IMR-90 (cell line): ENCODE measurements around the gene PLPP7.

Experiments used
- CEBPB ChIP-seq: IDR thresholded peaks from 2 replicates; pipeline ENCODE4 v1.6.1; 2012; ENCODE audit warnings: low read depth, low read length, improper control_type of control experiment
- POLR2A ChIP-seq: IDR thresholded peaks from 2 replicates; pipeline ENCODE4 v1.6.1; 2012; ENCODE audit warnings: mild to moderate bottlenecking, low read depth, low read length
- RFX5 ChIP-seq: IDR thresholded peaks from 2 replicates; pipeline ENCODE4 v1.8.0; 2012; ENCODE audit warnings: low read depth, mild to moderate bottlenecking, low read length, moderate library complexity
- SMC3 ChIP-seq: fragments of 150-350 bp; IDR thresholded peaks from 2 replicates; pipeline ENCODE4 v1.6.1; 2016; ENCODE audit warnings: low read depth, mild to moderate bottlenecking, antibody characterized with exemption, low read length, moderate library complexity
- TF ChIP-seq, protein P1 (sequence below): conservative IDR thresholded peaks from 2 replicates; pipeline ENCODE4 v1.5.1; 2012; ENCODE audit warnings: mild to moderate bottlenecking, low read depth, low read length, improper control_type of control experiment
- TF ChIP-seq, protein P2 (sequence below): fragments of 150-350 bp; IDR thresholded peaks from 2 replicates; pipeline ENCODE4 v1.6.1; 2016; ENCODE audit warnings: low read depth, mild to moderate bottlenecking, low read length, moderate library complexity, borderline replicate concordance

DNA sequence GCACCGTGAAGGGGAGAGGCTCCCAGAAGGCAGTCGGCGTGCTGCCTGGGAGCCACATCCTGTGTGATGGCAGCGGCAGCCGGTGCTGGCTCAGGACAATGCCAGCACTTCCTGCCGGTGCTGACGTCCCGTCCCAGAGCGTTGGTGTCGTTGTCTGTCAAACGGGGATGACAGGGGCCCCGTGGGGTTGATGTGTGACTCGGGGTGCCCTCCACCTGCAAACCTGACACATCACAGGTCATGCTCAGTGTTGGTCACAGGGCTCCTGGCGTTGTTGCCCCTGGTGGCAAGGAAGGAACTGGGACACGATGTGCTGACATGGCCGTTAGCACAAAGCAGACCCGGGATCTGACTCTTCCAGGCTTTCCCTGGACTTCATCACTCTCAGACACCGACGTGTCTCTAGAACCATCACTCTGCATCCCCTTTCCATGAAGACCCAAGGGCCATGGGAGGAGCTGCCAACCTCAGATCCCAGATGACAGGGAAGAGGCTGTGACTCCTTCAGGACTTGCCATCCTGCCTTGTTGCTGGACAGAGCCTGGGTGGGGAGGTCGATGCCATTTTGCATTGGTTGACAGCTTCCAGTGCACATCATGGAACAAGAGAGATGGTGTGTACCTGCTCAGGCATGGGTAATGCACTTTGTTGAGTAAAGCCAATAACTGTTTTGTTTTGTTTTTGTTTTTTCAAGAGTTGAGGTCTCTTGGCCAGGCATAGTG, 21.5 kb downstream of the PLPP7 start:
- TF ChIP-seq RFX5 (no peak), SMC3 (no peak), POLR2A (no peak), CEBPB (no peak)
- TF ChIP-seq, protein P1, sequence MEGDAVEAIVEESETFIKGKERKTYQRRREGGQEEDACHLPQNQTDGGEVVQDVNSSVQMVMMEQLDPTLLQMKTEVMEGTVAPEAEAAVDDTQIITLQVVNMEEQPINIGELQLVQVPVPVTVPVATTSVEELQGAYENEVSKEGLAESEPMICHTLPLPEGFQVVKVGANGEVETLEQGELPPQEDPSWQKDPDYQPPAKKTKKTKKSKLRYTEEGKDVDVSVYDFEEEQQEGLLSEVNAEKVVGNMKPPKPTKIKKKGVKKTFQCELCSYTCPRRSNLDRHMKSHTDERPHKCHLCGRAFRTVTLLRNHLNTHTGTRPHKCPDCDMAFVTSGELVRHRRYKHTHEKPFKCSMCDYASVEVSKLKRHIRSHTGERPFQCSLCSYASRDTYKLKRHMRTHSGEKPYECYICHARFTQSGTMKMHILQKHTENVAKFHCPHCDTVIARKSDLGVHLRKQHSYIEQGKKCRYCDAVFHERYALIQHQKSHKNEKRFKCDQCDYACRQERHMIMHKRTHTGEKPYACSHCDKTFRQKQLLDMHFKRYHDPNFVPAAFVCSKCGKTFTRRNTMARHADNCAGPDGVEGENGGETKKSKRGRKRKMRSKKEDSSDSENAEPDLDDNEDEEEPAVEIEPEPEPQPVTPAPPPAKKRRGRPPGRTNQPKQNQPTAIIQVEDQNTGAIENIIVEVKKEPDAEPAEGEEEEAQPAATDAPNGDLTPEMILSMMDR, result no peak
- TF ChIP-seq, protein P2, sequence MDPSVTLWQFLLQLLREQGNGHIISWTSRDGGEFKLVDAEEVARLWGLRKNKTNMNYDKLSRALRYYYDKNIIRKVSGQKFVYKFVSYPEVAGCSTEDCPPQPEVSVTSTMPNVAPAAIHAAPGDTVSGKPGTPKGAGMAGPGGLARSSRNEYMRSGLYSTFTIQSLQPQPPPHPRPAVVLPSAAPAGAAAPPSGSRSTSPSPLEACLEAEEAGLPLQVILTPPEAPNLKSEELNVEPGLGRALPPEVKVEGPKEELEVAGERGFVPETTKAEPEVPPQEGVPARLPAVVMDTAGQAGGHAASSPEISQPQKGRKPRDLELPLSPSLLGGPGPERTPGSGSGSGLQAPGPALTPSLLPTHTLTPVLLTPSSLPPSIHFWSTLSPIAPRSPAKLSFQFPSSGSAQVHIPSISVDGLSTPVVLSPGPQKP, result no peak
